GM21526 (cell line): ENCODE results near the gene OR6N2.

Experiments
- ATAC-seq: cut with Tn5 transposase; IDR thresholded peaks from one replicate; pipeline ENCODE4 v1.9.1; 2021; ENCODE audit warnings: moderate library complexity; ENCODE audit not compliant: unreplicated experiment, low FRiP score

The OR6N2 gene

DNA sequence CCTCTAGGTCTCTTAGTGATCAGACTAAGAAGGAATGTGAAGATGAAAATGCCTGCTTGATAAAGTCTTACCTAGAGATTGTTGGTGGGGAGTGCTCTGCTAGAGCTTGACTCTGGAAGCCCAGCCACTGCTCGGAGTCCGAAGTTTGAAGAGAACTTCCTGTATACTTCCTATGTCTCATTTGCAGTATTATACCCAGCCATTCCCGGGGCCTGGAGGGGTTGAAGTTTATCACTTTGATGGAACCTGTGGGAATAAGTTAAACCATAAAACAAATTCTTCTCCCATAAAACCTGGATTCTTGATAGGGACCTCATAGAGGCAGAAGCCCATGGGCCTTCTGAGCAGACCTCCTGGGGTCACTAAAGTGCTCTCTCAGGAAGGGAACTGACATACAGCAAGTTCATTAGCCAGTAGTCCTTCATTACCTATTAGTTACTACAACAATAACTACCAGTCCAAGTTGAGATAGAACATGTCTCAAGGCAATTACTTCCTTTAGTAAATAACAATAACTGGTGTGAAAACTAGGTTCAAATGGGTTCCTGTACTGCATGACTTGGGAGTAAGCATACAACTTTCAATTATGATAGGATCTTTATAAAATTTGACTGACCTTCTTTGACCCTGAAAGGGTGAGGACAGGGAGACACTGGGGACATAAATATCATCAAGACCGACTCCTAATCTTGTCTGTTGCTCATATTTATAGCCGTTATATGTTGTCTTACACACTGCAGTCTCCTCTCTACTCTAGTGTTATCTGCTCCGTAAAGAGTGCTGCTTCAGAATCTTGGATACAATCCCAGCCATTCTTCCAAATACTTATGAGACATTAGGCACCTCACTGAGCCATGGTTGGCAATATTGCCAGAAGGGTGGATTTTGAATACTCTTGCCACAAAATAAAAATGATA lies 8.8 kb downstream of the OR6N2 start, which contains the start of gene OR6N1:
OR6N1 (minus strand) TSS at position 246 of the 917 bp plus-strand sequence. CDS start 5,513 bp downstream, outside the sequence.
- no peak for ATAC-seq

DNA sequence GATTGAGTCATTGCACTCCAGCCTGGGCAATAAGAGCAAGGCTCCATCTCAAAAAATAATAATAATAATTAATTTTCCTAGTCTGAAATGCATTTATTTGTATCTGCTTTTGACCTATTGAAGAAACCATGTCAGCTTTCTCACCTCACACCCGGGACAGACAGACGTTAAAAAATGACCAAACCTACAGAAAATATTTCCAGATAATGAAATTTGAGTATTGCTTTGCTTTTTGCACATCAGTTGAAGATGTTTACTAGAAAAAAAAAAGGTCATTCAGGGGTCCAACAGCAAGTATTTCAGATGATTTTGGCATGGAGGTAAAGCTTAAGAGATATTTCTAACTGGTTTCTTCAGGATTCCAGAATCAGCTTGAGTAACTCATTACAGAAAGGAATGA lies 26.6 kb downstream of the OR6N2 start, which contains the start of gene OR6K6:
OR6K6 (plus strand) TSS at position 301 of the 400 bp plus-strand sequence. CDS start 168 bp downstream, outside the sequence.
- no peak for ATAC-seq

DNA sequence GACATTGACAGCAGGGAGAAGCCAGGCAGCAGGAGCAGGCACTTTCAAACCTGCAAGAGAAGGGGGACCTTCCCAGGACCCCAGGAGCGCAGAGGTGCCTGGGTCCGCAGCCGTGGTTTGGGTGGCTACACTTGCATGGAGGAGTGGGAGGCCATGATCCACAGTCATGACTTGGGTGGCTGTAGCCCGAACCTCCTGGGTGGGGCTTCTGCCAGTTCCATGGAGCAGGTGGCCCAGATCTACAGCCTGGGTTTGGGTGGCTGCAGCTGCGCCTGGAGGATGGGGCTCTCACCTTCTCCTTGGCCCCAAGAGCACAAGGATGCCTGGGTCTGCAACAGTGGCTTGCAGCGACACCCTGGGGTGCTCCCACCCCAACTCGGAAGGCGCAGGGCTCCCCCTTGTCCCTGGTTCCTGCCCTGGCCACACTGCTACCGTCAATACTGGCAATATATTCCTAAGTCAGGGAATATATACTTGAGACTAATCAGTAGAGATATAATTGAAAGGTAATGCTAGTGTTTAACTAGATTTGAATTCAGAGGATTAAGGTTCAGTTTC lies 28.8 kb downstream of the OR6N2 start:
- no peak for ATAC-seq

DNA sequence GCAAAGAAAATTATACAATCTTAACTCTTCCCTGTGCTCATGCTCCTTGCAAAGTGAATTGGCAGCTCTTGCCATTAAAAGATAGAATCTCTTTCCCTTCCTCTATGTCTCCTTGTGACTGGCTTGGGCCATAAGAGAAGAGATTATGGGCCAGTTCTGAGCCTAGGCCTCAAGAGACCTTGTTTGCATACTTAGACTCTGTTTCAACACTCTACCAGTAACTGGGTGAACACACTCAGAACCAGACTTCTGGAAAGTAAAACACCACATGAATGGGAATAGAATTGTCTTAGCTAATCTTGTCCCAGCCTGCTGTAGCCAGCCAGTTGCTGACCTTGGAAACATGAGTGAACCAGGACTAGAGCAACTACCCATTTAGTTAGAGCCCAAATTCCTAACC lies 45.2 kb downstream of the OR6N2 start:
- ATAC-seq, result no peak

DNA sequence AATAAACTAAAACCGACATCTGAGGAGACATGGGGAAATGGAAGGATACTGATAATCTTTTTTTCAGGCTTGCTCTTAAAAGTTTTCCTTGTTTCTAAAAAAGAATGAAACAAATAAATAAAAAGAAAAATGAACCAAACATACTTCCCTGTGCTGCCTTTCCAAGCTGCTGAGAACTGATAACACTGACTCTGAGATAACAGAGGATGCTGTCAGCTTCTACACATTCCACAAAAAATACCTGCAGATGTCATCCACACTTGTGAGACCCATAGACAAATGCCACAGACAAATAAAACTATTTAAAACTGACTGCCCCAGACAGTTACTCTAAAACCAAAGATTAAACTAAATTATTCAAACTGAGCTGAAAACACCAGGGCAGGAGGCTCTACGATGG lies 48.5 kb downstream of the OR6N2 start:
- no peak for ATAC-seq

DNA sequence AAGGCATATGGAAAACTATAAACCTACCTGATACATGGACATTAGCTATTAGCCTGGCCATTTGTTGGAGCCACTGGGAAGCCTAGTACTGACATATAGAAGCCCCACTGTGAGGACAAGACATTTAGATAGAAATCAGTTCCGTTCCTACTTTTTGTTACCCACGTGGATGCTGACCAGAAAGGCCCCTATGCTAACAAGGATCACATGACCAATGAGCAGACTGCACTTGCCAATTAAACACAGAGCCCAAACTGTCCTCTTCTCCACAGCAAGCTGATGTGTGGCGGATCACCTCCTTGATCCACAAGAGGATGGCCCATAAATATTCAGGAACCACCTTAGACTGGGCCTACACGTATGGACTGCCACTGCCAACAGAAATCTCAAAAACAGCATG lies 49.3 kb downstream of the OR6N2 start:
- no peak for ATAC-seq

DNA sequence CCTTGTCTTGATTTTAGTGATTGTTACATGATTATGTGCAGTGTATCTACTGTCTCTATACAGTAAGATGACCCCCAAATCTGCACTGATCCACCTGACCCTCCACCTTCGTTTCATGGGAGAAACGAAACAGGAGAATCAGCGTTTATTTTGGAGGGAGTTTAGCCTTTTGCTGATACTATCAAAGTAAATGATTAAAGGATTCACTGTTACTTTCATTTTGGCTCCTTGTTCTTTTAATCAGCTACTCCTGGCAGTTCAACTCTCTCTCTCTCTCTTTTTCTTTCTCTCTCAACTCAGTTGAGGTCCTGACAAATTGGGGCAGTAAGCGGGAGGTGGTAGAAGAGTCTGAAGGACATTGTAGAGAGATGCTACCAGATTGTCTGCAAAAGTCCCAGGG lies 50.6 kb downstream of the OR6N2 start:
- ATAC-seq, result no peak

DNA sequence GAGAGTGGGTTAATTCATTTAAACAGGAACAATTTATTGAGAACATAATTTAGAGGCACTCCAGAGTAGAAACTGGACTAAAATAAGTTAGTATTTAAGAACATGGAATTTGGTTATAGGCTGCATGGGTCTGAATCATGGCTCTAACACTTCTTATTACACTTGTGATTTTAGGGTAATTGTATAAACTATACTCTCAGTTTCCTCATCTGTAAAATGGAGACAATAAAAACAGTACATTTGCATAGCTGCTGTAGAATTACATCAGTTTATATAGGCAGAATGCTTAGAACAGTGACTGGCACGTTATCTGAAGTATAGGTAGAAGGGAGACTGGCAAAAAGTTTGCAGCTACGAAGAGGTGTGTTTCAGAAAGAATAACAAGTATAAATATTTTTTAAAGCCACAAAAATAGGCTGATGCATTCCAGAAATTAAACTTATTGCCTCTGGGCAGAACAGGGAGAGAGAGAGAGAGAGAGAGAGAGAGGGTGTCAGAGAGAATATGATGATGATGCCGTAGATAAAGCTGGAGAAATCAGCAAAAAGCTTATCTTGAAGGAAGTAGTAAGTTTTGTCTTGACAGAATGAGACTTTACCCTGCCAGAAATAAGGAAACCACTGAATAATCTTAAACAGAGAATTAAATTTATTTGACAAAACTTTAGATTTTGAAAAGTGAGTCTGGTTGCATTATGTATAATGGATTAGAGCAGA lies 52.3 kb downstream of the OR6N2 start:
- ATAC-seq, result no peak

DNA sequence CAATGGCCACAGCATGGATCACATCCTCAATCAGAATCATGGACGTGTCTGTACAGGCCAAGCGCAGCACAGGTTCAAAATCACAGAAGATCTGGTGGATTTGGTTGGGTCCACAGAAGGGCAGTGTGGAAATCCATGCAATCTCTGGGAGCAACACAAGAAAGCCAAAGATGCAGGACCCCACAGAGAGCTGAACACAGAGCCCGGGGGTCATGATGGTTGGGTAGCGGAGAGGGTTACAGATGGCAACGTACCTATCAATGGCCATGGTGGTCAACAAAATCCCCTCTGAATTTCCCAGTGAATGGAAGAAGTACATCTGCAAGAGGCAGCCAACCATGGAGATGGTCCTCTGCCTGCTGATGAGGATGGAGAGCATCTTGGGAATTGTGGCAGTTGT lies 56.6 kb downstream of the OR6N2 start:
- no peak for ATAC-seq
